ENCODE data around the gene NKAIN2. TPM values are rescaled to one million over a fixed set of nuclear protein-coding genes. Genes with fewer than 3 reads are reported as not detected.

NKAIN2 gene
- polyA plus RNA-seq, 1 of the 3 experiments (the other 2 are of a cell fraction) = not detected

- 0% methylated on average over 1 of the region's 1 CpG for WGBS (ENCODE audit: low lambda C conversion rate)
- H3K27me3 ChIP-seq (ENCODE audit: insufficient read depth) = no peaks in the 10 kb centered on the region
- H3F3A ChIP-seq (replicated peaks; ENCODE audit: insufficient read depth) = no peaks in the 10 kb centered on the region
- no peak overlapping the region for H3K4me3 ChIP-seq (ENCODE audit: low read depth in 2 of 2, low read length in 1 of 2)
- H3K4me1 ChIP-seq (ENCODE audit: control insufficient read depth in 1 of 2, insufficient read depth in 2 of 2, low read depth in 1 of 2, low read length in 1 of 2) = no peaks in the 10 kb centered on the region
- H4K20me1 ChIP-seq (ENCODE audit: insufficient read depth) = no peaks in the 10 kb centered on the region
- no peak for DNase-seq
- H3K79me2 ChIP-seq (ENCODE audit: insufficient read depth) = no peaks in the 10 kb centered on the region
- ChIA-PET POLR2A (no interaction called here), CTCF (no interaction called here)
- TF ChIP-seq TEAD4 (IDR thresholded peaks at IDR 0.05; ENCODE audit: borderline replicate concordance, insufficient read depth) (no peak), MAX (IDR thresholded peaks at IDR 0.05; ENCODE audit: low read depth) (no peak), USF2 (IDR thresholded peaks at IDR 0.05; ENCODE audit: borderline replicate concordance, low read depth, low read length) (no peak), PBX3 (IDR thresholded peaks at IDR 0.05) (no peak), JUND (IDR thresholded peaks at IDR 0.05) (no peak), USF1 (IDR thresholded peaks at IDR 0.05; ENCODE audit: borderline replicate concordance, low read depth) (no peak), SMC3 (IDR thresholded peaks at IDR 0.05; ENCODE audit: low read depth, low read length) (no peak), REST (IDR thresholded peaks at IDR 0.05; ENCODE audit: low read depth, low read length) (no peak), GATA2 (CRISPR knock-in tag; IDR thresholded peaks at IDR 0.05) (no peak)
- H3K9me2 ChIP-seq = no peaks in the 10 kb centered on the region
- H3K9me3 ChIP-seq = no peaks in the 10 kb centered on the region
- no peak overlapping the region for H3K4me2 ChIP-seq
- no peak overlapping the region for H2AFZ ChIP-seq (ENCODE audit: low read depth)
- no peak overlapping the region for H3K27ac ChIP-seq (ENCODE audit: low read depth in 2 of 2, low read length in 1 of 2)
- no peaks in the 10 kb centered on the region for H3K36me3 ChIP-seq (replicated peaks in 1 of 2; ENCODE audit: control insufficient read depth in 1 of 2, insufficient read depth in 2 of 2, low read length in 1 of 2)
- no peak overlapping the region for H3K9ac ChIP-seq
Measured at GRCh38 chr6:124233221-124233620, 429.6 kb downstream of the NKAIN2 start.

GRCh38 chr6:124234801-124235200 is 431.1 kb downstream of the NKAIN2 start:
- Histone ChIP-seq H4K20me1 (ENCODE audit: insufficient read depth) (no peaks in the 10 kb centered on the region), H3K4me2 (no peak overlapping the region), H3K4me1 (ENCODE audit: control insufficient read depth in 1 of 2, insufficient read depth in 2 of 2, low read depth in 1 of 2, low read length in 1 of 2) (no peaks in the 10 kb centered on the region), H3K4me3 (ENCODE audit: low read depth in 2 of 2, low read length in 1 of 2) (no peak overlapping the region), H3K9ac (no peak overlapping the region), H3K27me3 (ENCODE audit: insufficient read depth) (no peaks in the 10 kb centered on the region), H3K79me2 (ENCODE audit: insufficient read depth) (no peaks in the 10 kb centered on the region), H2AFZ (ENCODE audit: low read depth) (no peak overlapping the region), H3K27ac (ENCODE audit: low read depth in 2 of 2, low read length in 1 of 2) (no peak overlapping the region), H3K9me2 (no peaks in the 10 kb centered on the region), H3K9me3 (no peaks in the 10 kb centered on the region), H3F3A (replicated peaks; ENCODE audit: insufficient read depth) (no peaks in the 10 kb centered on the region), H3K36me3 (replicated peaks in 1 of 2; ENCODE audit: control insufficient read depth in 1 of 2, insufficient read depth in 2 of 2, low read length in 1 of 2) (no peaks in the 10 kb centered on the region)
- POLR2A ChIA-PET = no interaction called here
- TF ChIP-seq EZH2phosphoT487 (IDR thresholded peaks at IDR 0.05; ENCODE audit: borderline replicate concordance, low read depth) (no peak), MEF2A (IDR thresholded peaks at IDR 0.05; ENCODE audit: borderline replicate concordance, low read depth) (no peak), ZBTB33 (IDR thresholded peaks at IDR 0.05; ENCODE audit: borderline replicate concordance, low read depth) (no peak)
- CTCF ChIA-PET = no interaction called here
- DNase-seq = no peak
- WGBS (ENCODE audit: low lambda C conversion rate) = 2% methylated on average over 2 of the region's 2 CpGs

Data from SK-N-SH (cell line).